Left lung (tissue), 10 donors: ENCODE measurements around the gene HPN. TPM values are rescaled to one million over a fixed set of nuclear protein-coding genes. Genes with fewer than 3 reads are reported as not detected.

ENCODE experiments used
- ATAC-seq: fragments of 200-7000 bp; cut with Tn5 transposase; one replicate; pipeline ENCODE4 v1.9.1; 2020; ENCODE audit warnings: moderate library complexity
- DNase-seq, 4 donors: peaks; one replicate each; pipeline ENCODE4 v3.0.0-alpha.2; 2013 to 2020
- H3K27ac ChIP-seq, 2 donors: fragments of 200-600 bp; sonication (generic) in 1 of 2; one replicate each; pipeline versions ENCODE4 v1.5.0 to v1.8.0; 2020 to 2021
- H3K27me3 ChIP-seq, 2 donors: fragments of 200-600 bp; sonication (generic) in 1 of 2; one replicate each; pipeline versions ENCODE4 v1.5.0 to v1.8.0; 2020 to 2021
- H3K36me3 ChIP-seq, 2 donors: fragments of 200-600 bp; sonication (generic) in 1 of 2; one replicate each; pipeline versions ENCODE4 v1.5.0 to v1.8.0; 2020 to 2021
- H3K4me1 ChIP-seq, 2 donors: fragments of 200-600 bp; one replicate each; pipeline ENCODE4 v1.8.0; 2021
- H3K4me3 ChIP-seq, 2 donors: fragments of 200-600 bp; sonication (generic) in 1 of 2; one replicate each; pipeline versions ENCODE4 v1.5.0 to v1.8.0; 2020 to 2021; ENCODE audit warnings: mild to moderate bottlenecking in 1 of 2
- H3K9me3 ChIP-seq, 2 donors: fragments of 200-600 bp; sonication (generic) in 1 of 2; one replicate each; pipeline versions ENCODE4 v1.5.0 to v1.8.0; 2020 to 2021
- CTCF ChIP-seq, 2 donors: fragments of 200-600 bp; sonication (generic) in 1 of 2; IDR thresholded peaks; one replicate each; pipeline versions ENCODE4 v1.5.0 to v1.8.0; 2021; ENCODE audit warnings: antibody characterized with exemption in 2 of 2
- intact Hi-C, 2 donors: fragments of 100-400 bp; cut with DNase I; formaldehyde crosslinking; loops; one replicate each; pipeline versions ENCODE4 v1.11.2 to v1.14.2; 2022
- polyA plus RNA-seq, 6 donors: library from polyadenylated mRNA; unstranded; fragments of 120-200 nt; gene quantifications; one replicate each; pipeline ENCODE4 v1.2.1, GENCODE V29; 2013; ENCODE audit not compliant: insufficient read length in 6 of 6
- total RNA-seq, 2 donors: library from RNA; stranded (reverse); fragmentation: NEBNext Ultra II Directional; extraction: Animal tissue kit (Norgen Biotek cat#: 25700); gene quantifications; one replicate each; pipeline ENCODE4 v1.2.1, GENCODE V29; 2021
- donor health status: DM: no; HTN: yes; CAD: no.
- donor health status: DM: no; HTN: no; CAD: no.

Gene HPN
- total and polyA plus RNA-seq, 8 donors, result 16.8 to 44.7 (median 32.2) TPM

- no peaks in the 10 kb centered on the region for H3K36me3 ChIP-seq
- H3K4me1 ChIP-seq, result peaks cover 0 to 4% of the 10 kb centered on the region in 2 donors
- H3K9me3 ChIP-seq, result no peaks in the 10 kb centered on the region
- no peak for DNase-seq
- intact Hi-C loops, result no loop called here
- no peak overlapping the region for H3K27ac ChIP-seq
- peaks cover 0 to 19% of the 10 kb centered on the region in 2 donors for H3K27me3 ChIP-seq
- no peak overlapping the region for H3K4me3 ChIP-seq
- no peak for ATAC-seq
- no peak for TF ChIP-seq CTCF (IDR thresholded peaks at IDR 0.05)
Observed at GRCh38 chr19:35094656-35095055, 53.1 kb downstream of the HPN start.

DNA sequence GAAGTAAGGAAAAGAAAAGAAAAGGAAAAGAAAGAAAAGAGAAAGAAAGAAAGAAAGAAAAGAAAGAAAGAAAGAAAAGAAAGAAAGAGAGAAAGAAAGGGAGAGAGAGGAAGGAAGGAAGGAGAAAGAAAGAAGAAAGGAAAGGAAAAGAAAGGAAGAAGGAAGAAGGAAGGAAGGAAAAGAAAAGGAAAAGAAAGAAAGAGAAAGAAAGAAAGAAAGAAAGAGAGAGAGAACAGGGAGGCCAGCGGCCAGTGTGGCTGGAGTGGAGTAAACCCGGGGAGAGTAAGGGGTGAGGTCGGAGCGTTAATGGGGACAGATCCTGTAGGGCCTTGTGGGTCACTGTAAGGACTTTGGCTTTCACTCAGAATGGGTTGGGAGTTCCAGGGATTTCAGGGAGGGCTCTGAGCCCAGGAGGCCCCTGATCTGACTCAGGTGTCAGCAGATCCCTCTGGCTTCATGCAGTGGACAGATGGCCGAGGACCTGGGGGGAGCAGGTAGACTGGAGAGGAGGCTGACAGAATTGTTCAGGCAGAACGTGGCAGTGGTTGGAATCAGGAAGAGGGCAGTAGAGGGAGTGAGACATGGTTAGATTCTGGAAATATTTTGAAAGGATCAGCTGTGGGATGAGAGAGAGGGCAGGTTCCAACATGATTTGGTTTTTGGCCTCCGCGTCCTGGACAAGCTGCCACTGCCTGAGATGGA, 54.3 kb downstream of the HPN start:
- Histone ChIP-seq H3K4me1 (peaks cover 0 to 2% of the 10 kb centered on the region in 2 donors), H3K27me3 (peaks cover 0 to 7% of the 10 kb centered on the region in 2 donors), H3K4me3 (no peak overlapping the region), H3K27ac (no peak overlapping the region), H3K36me3 (no peaks in the 10 kb centered on the region), H3K9me3 (no peaks in the 10 kb centered on the region)
- DNase-seq, result no peak
- intact Hi-C loops, result no loop called here
- no peak for ATAC-seq
- TF ChIP-seq CTCF (IDR thresholded peaks at IDR 0.05), result no peak

- no peak for DNase-seq
- H3K27ac ChIP-seq, result no peak overlapping the region
- intact Hi-C loops, result no loop called here
- no peak for TF ChIP-seq CTCF (IDR thresholded peaks at IDR 0.05)
- H3K9me3 ChIP-seq, result no peaks in the 10 kb centered on the region
- no peak overlapping the region for H3K4me3 ChIP-seq
- peak; percentile 21 for ATAC-seq
- H3K27me3 ChIP-seq, result no peaks in the 10 kb centered on the region
- no peaks in the 10 kb centered on the region for H3K4me1 ChIP-seq
- H3K36me3 ChIP-seq, result no peaks in the 10 kb centered on the region
Observed at GRCh38 chr19:35098413-35099049, 57.0 kb downstream of the HPN start.

GRCh38 chr19:35099155-35099896, 57.8 kb downstream of the HPN start:
- no peaks in the 10 kb centered on the region for H3K36me3 ChIP-seq
- no peaks in the 10 kb centered on the region for H3K9me3 ChIP-seq
- no peak for ATAC-seq
- intact Hi-C loops, result no loop called here
- no peaks in the 10 kb centered on the region for H3K4me1 ChIP-seq
- H3K27me3 ChIP-seq, result no peaks in the 10 kb centered on the region
- no peak for DNase-seq
- H3K27ac ChIP-seq, result no peak overlapping the region
- TF ChIP-seq CTCF (IDR thresholded peaks at IDR 0.05), result no peak
- no peak overlapping the region for H3K4me3 ChIP-seq

DNA sequence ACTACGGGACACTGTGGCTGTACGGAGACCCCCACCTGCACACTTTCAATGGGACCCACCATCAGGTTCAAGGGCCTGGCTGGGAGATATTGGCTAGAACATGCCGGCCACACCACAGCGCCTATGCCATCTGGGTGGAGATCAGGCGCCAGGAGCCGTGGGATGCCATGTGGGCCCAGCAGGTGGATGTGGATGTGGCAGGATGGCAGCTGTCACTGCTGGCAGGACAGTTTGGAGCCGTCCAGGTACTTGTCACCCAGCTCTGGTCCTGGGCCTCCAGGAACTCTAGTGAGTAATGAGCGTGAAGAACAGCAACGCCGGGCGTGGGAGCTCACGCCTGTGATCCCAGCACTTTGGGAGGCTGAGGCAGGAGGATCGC, 58.4 kb downstream of the HPN start:
- DNase-seq (no peak), ATAC-seq (no peak)
- TF ChIP-seq CTCF (IDR thresholded peaks at IDR 0.05), result no peak
- intact Hi-C loops, result no loop called here
- H3K9me3 ChIP-seq, result no peaks in the 10 kb centered on the region
- no peaks in the 10 kb centered on the region for H3K27me3 ChIP-seq
- no peaks in the 10 kb centered on the region for H3K36me3 ChIP-seq
- no peak overlapping the region for H3K4me3 ChIP-seq
- H3K27ac ChIP-seq, result no peak overlapping the region
- no peaks in the 10 kb centered on the region for H3K4me1 ChIP-seq
